K562 treated with DMSO at 1 percent for 24 hours (cell line): ENCODE results near the gene DYNC1I2. TPM values are rescaled to one million over a fixed set of nuclear protein-coding genes. Genes with fewer than 3 reads are reported as not detected.

Source experiments
- total RNA-seq: library from RNA; unstranded; fragments of 300-600 nt; gene quantifications from 2 replicates; pipeline ENCODE4 v1.2.3, GENCODE V29; 2022; ENCODE audit warnings: low read depth; ENCODE audit not compliant: insufficient read depth

Gene DYNC1I2
- 65.5 and 76.8 TPM in 2 replicates for total RNA-seq

DNA sequence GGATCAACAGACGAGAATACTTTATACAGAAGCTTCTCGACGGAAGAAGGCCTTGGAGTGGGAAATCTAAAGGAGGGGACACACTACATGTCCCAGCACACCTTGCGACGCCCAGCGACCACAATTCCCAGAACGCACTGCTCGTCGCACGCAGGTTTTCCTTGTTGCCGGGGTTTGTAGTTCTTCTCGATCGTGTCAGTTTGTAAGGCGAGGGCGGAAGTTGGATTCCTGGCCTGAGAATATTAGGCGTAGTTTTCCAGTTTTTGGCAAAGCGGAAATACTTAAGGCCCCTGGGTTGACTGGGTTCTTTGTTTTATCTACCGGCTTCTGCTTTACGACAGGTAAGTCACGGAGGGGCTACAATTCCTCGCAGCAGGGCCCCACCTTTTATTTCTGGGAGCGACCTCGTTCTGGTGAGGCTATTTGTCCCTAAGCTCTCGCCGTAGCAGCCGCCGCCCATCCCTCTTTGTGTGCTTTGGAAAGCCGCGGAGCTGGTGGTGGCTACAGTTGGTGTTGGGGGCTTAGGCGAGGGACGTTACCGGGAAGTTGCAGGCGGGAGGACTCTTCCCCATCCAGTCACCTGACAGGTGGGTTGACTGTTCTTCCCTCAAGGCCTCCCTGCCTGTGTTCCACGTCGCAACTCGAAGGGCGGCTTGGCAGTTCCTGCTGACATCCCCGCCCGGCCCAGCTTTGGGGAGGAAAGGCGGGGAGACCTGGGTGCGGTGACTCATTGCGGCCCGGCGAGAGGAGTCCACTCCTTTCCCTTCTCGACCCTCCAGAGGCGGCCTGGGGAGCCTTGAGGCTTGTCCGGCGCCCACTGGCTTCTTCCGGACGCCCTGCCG is at the start of gene DYNC1I2:
DYNC1I2 (plus strand) TSS at position 183 of the 842 bp plus-strand sequence. CDS start 2,687 bp downstream, outside the sequence.

Other genes starting within 250 kb of the DYNC1I2 start
- gene CYBRD1, start 165.0 kb upstream of the DYNC1I2 start, total RNA-seq: 8.8 and 15.2 TPM in 2 replicates
- gene SLC25A12, start 206.8 kb downstream of the DYNC1I2 start, total RNA-seq: 19.9 and 21.2 TPM in 2 replicates
- gene HAT1, start 235.0 kb downstream of the DYNC1I2 start, total RNA-seq: 115 and 134 TPM in 2 replicates